ENCODE measurements around the gene STRADB.
A peak's percentile ranks its signal among the peaks of the same experiment; 100 is the strongest.
"Not testable (repeated sequence)": the region's sequence is repeated elsewhere in the genome, so short reads cannot be mapped to it uniquely, and the experiment has no call there.

STRADB gene, protein sequence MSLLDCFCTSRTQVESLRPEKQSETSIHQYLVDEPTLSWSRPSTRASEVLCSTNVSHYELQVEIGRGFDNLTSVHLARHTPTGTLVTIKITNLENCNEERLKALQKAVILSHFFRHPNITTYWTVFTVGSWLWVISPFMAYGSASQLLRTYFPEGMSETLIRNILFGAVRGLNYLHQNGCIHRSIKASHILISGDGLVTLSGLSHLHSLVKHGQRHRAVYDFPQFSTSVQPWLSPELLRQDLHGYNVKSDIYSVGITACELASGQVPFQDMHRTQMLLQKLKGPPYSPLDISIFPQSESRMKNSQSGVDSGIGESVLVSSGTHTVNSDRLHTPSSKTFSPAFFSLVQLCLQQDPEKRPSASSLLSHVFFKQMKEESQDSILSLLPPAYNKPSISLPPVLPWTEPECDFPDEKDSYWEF

DNA sequence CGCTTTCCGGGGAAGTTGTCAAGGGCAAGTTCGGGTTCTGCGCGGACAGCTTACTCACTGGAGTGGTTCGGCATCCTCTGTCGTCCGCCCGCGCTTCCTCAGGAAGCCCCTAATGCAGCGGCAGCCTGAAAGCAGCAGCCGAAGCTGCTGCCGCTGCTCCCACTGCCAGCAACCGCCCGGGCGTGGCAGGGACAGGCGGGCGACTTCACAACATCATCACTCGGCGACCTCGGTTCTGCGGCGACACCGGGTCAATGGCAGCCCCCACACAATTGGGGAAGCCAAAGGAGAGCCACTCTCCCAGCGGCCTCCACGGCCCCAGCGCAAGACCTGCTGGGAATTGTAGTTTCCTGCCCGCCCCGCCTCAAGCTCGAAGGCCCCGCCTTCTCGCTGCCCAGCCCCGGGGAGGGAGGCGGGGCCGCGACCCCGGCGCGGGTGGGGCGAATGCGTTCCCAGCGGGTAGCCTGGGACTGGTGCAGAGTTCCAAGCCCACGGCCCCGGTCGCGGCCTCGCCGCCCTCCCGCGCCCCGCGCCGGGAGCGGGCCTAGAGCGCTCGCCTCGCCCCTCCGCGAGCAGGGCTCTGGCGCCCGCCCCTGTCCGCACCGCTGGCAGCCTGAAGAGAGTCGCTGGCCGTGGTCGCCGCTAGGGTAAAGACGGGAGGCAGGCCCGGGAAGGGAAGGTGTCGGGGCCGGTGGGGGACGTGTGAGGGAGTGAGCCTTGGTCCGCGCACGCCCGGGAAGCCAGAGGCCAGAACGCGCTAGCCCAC lies at the start of gene STRADB, which contains the start of gene TRAK2:
STRADB (plus strand) TSS at position 449 of the 766 bp plus-strand sequence. CDS start 3,101 bp downstream, outside the sequence.
TRAK2 (minus strand) TSS at position 167 of the 766 bp plus-strand sequence. CDS start 30,951 bp downstream, outside the sequence.
- peak; percentile 78 for DNase-seq

DNA sequence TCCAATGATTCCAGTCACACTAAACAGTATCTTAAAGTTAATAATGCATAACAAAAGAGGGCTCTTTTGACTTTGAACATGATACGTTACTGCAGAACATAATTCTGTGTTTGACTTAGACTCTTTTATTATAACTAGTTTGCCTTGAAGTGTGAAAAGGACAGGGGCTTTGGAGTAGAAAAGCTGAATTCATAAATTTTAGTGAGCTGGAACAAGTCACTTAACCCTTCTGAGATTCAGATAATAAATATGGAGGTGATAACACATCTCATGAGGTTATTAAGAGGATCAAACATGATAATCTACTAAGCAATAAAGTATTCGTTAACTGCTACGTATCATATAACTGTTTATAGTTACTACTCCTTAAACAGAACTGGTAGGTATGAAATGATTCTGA lies 49.7 kb upstream of the STRADB start:
- DNase-seq, result no peak

DNA sequence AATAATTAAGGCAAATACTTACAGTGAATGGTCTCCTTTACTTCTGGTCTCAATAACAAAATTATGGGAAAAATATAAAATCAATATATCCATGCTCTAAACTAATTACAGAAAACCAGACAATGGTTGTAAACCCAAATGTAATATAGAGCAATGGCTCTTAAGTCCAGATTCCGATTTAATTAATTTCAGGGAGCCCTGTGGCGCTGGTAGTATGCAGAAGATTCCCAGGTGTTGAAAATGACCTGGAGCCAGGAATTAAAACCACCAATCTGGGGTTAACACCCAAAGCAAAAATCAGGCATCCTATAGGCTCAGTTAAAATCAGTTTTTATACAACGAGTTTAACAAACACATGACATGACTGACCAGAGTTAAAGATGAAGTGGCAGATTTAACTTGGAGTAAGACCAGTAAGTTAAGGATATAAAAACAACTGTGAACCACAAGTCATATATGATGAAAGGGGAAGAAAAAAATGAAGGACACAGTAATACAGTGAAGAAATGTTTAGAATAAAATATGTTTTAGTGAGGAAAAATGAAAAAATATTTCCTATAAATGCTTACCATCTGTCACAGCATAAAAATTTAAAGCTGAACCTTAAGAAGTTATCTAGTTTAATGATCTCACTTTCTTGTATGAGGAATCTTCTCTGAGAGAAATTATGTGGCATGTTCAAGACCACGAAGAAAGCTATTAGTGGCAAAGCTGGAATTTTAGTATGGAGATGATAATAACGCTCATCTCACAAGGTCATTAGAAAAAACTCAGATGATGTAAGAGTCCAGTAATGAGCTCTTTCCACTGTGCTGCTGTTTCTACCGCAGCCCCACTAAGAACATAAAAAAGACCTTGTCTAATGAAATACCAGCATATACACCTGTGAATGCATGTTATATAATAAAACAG lies 48.6 kb upstream of the STRADB start:
- DNase-seq, result no peak

DNA sequence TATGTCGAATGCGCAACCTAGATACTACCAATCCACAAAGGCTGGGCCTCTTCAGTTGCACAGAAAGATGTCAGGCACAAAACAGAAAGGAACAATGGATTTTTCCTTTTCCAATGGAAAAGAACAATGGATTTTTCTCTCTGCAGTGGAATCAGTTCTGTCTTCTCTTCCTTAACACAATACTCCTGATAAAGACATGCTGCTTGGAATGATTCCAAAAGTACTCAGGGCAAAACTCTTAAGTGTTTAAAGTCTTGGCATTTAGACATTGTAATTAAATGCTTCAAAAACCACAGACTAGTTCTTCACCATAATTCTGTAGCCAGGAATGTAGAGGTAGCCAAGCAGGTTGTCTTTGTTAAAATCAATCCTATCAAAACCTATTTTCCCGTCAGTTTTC lies 47.7 kb upstream of the STRADB start:
- DNase-seq, result peak; percentile 44

DNA sequence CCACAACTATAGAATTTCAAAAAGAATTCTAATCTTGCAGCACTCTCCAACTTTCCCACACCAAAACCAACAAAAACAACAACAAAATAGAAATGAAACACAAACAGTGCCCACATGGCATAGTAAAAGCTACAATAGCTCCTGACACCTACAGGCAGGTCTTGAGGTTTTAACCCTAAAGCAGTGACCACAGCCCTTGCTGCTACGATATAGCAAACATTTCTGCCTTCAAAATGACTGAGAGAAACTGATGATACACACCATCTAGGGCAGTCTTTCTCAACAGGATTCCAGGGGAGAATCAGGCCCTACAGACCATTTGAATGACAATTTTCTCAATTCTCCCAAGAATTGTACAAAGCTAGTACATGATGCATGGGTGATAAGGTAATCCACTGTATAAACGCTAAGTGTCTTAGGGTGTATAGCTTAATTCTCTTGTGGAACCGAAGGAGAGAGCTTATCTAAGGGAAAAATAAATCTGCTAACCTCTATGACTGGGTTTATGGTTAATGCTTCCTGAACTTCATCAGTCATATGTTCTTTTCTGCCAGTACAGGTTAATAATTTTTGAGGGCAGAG lies 46.8 kb upstream of the STRADB start:
- DNase-seq, result no peak

DNA sequence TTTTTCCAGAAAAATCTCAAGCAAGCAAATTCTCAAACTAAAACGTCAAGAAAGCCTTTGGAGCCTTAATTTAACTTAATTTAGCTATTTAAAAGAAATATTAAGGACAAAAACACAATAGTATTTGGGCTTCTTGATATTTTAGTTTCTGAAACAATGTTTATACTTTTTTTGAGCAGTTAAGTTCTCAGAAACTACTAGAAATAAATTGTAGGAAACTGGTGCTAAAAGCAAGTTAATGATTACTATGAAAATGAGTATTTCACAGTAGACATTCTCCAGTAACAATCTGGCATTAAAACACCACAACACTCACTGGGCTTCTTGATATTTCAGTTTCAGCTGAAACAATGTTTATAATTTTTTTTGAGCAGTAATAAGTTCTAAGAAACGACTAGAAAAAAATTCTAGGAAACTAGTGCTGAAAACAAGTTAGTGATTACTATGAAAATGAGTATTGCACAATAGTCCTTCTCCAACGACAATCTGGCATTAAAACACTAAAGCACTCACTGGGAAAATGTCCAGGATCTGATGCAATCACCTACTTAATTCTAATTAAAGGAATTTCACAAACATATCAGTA lies 45.4 kb upstream of the STRADB start:
- no peak for DNase-seq

DNA sequence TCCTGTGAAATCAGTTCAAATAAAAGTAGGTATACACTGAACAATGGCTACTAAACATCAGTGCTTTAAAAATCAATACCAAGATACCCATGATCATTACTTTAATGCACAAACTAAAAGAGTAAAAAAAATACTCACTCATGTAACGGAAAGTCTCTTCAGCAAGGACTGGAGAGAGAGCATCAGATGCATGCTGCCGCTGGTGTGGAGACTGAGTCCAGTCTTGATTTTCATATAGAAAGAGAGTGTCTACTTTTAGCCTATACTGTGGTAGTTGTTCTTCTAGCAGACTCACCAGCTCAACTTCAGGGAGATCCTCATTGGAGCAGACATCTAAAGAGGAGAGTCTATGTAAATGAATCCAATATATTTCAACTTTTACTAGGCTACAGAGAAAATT lies 44.3 kb upstream of the STRADB start:
- no peak for DNase-seq

DNA sequence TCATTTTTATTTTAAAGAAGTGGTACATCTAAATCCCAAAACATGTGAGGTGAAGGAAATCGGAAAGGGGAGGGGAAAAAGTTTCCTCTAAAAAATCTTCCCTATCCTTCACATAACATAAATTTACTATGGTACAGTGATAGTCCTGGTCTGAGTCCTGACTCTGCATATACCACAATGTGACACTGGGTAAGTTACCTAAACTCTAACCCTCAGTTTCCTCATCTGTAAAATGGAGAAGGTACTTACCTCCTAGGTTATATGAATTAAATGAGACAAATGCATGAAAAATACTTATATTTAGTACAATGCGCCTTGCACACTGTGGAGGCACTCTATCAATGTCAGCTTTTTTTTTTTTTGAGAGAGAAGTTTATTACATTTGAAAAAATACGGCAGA lies 42.6 kb upstream of the STRADB start:
- no peak for DNase-seq

DNA sequence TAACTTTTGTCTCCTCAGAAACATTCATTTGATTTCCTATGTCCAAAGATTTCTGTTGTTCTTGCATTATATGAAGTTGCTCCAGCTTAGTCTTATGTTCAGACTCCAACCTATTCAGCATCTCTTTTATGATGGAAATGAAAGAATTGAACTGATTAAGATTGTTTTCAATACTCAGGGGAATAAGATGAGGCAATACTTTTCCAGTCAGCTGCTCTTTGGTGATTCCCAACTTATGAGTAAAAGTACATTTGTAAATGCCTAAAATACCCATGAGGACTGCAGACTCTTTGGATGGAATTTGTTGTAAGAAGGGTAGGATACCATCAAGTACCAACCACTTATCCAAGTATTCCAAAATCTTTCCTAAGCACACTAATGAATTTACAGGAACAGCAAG lies 40.1 kb upstream of the STRADB start:
- DNase-seq, result no peak

DNA sequence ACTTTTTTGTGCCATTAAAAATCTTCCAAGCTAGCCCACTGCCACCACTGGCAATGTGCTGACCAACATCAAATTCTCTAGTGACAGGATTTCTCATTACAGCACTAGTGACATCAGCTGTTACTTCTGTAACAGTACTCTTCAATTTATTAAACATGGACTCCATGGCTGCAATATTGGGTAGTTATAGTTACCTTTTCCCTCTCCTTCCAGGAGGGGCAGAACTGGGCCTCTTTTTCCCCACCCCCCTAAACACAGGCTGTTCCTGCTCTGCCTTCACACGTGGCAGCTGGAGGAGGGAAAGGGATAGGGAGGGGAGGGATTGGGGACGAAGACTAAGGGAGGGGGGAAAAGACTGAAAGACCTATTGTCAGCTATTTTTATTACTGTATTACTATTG lies 38.4 kb upstream of the STRADB start:
- DNase-seq, result no peak

DNA sequence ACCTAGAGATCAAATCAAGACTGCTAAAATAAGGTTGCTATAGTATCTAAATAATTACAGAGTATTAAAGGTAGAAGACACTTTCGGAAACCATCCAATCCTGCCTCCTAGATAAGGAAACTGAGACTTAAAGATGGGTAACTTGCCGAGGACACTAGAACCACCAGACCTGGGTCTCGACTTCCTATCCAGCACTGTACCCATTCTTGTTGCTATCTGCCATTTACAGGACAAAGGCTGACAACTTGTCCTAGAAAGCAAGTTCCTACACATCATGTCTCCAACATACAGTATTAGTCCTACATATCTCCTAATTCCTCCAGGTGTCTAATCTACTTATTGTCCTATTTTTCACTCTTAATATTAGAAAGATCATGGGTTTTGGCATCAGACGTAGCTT lies 38.0 kb upstream of the STRADB start:
- DNase-seq, result no peak

DNA sequence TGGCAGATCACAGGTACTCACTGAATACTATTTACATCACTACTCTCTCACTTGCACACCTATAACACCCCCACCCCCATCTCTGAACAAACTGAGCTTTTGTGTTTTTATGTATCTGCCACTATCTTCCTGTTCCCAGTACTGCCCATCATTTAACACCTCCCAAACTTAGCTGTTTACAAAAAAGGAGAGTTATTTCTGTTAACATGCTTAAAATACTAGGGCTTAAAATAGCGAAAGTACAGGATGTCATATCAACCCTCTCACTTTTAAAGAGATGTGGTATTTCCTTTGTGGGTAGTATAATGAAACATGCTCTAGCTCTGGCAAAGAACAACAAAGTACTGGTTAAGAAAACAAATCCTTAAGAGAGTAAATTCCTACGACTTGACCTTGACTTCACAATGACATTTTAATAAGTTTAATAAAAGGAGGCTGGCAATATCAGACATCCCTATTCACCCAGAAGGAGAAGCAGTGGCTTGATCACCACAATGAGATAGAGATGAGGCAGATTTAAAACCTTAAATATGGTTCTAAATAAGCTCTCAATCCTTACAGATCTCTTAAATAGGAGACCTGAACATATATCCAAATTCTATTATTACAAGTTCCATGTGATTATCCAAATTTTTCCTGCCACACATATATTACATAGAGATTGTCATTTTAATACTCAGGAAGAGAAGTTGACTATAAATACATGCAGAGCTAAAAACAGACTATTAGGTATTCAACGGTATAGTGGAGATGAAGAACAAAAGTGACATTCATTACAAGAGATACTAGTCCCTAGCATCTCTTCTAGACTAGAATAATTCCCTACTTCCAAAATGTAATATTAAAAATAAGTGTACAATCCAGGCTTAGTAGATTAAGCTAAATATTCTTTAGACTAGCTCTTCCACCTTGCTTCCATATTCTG lies 37.2 kb upstream of the STRADB start:
- DNase-seq, result no peak

DNA sequence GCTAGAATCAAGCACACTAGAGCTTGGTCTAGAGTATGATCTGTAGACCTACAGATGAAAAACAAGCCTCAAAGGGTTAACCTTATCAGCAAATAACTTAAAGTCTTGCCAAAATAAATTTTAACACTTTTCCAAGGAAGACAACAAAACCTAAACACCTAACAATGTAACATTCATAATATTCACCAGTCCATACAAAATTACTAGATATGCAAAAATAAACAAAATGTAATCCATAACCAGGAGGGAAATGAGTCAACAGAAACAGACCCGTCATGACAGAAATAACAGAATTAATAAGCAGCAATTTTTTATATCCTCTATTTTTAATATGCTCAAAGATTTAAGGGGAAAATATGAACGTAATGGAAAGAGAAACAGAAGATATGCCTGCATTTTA lies 36.4 kb upstream of the STRADB start:
- no peak for DNase-seq

DNA sequence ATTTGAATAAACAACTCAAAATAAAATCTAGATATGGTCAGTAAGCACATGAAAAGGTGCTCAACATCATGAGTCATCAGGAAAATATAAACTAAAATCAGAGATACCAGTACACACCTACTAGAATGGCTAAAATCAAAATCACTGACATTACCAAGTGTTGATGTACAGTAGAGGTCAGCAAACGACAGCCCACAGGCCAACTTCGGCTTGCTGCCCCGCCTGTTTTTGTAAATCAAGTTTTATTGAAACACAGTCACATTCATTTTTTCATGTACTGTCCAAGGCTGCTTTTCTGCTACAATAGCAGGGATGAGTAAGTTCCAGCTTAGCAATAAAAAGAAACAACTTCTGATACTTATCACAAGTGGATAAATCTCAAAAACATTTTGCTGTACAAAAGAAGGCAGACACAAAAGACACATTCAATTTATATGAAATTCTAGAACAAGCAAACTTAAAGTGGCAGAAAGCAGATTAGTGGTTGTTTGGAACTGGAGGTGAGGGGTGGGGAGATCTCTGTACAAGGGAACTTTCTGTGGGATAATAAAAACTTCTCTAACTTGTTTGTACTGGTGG lies 32.4 kb upstream of the STRADB start:
- DNase-seq, result no peak

DNA sequence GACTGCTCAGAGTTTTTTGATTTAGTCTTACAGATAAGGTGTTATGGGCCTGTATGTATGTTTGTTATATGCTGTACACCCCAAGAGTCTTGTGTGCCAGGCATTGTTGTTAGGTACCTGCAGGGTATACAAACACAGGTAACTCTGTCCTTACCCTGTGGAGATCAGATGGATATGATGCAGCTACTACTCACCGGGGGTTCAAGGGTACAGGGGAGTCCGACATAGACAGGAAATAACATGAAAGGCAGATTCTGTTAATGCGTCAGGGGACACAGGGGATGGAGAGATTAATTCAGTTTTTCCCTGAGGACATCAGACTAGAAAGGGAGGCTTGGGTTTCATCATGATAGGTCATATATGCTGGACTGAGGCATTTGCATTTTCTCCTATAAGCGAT lies 31.6 kb upstream of the STRADB start:
- DNase-seq, result no peak

DNA sequence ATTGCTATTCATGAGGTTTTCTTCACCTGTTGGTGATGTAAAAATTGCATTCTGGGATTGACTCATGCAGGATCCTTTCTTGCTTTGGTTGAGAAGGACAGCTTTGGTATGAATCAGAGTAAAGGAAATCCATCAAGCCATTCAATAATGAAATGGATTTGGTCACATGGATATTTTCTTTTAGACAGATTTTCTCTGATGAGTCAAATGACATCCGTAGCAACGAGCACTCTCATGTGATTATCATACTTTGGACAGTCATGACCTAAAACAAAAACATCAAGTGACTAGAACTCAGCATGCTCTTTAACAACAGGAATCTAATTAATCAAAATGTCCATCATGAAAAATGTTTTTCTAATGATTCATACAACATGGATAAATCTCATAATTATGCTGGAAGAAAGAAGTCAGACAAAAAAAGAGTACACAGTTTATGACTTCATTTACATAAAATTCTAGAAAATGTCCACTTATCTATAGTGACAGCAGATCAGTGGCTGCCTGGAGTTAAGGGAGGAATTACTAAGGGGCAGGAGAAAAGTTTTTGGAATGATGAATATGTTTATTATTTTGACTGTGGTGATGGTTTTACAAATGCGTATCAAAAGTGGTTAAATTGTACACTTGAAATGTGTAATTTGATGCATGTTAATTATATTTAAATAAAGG lies 31.0 kb upstream of the STRADB start:
- DNase-seq, result no peak

DNA sequence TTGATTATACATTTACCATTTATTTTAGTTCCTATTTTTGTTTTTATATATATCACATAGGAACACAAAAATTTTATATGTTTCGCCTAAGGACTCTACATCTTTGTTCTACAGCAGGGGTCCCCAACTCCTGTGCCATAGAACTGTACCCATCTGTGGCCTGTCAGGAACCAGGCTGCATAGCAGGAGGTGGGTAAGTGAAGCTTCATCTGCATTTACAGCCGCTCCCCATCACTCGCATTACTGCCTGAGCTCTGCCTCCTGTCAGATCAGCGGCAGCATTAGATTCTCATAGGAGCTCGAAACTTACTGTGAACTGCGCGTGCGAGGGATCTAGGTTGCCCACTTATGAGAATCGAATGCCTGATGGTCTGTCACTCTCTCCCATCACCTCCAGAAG lies 25.6 kb upstream of the STRADB start:
- no peak for DNase-seq

DNA sequence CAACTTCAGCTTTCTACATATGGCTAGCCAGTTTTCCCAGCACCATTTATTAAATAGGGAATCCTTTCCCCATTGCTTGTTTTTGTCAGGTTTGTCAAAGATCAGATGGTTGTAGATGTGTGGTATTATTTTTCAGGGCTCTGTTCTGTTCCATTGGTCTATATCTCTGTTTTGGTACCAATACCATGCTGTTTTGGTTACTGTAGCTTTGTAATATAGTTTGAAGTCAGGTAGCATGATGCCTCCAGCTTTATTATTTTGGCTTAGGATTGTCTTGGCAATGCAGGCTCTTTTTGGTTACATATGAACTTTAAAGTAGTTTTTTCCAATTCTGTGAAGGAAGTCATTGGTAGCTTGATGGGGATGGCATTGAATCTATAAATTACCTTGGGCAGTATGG lies 23.2 kb upstream of the STRADB start:
- not testable (repeated sequence) for DNase-seq

DNA sequence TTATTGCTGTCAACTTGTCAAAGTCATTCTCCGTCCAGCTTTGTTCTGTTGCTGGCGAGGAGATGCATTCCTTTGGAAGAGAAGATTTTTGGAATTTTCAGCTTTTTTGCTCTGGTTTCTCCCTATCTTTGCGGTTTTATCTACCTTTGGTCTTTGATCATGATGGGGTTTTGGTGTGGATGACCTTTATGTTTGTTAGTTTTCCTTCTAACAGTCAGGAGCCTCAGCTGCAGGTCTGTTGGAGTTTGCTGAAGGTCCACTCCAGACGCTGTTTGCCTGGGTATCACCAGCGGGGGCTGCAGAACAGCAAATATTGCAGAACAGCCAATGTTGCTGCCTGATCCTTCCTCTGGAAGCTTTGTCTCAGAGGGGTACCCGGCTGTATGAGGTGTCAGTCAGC lies 21.7 kb upstream of the STRADB start:
- not testable (repeated sequence) for DNase-seq

DNA sequence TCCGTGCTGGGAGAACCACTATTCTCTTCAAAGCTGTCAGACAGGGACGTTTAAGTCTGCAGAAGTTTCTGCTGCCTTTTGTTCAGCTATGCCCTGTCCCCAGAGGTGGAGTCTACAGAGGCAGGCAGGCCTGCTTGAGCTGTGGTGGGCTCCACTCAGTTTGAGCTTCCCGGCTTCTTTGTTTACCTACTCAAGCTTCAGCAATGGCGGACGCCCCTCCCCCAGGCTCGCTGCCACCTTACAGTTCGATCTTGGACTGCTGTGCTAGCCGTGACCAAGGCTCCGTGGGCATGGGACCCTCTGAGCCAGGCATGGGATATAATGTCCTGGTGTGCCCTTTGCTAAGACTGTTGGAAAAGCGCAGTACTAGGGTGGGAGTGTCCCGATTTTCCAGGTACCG lies 21.2 kb upstream of the STRADB start:
- not testable (repeated sequence) for DNase-seq
